Dorsolateral prefrontal cortex (tissue), 118 donors: ENCODE data around the gene AFP. TPM values are rescaled to one million over a fixed set of nuclear protein-coding genes. Genes with fewer than 3 reads are reported as not detected.

Source experiments
- total RNA-seq, 120 experiments: library from RNA; stranded (reverse); gene quantifications; one replicate each; pipeline versions ENCODE4 v1.2.3 to v1.2.4, GENCODE V29; 2022

The AFP gene
- total RNA-seq, 120 experiments from 2014 or later, result 0.19 to 2.2 (median 0.59) TPM; not detected in 82

Other genes starting within 250 kb of the AFP start
- gene ANKRD17, start 177.4 kb upstream of the AFP start, total RNA-seq, result 100 to 1,000 TPM in 88 of 120 experiments, 10 to 100 TPM in 32; 75.6 to 126 (median 105) TPM
- 10 to 100 TPM in 1 of 120 experiments, 1 to 10 TPM in 79, under 1 TPM in 24, not detected in 16; 0.47 to 10.3 (median 1.7) TPM for gene ALB, start 31.9 kb upstream of the AFP start, total RNA-seq
- under 1 TPM in 1 of 120 experiments, not detected in 119; 0.45 TPM for gene AFM, start 45.5 kb downstream of the AFP start, total RNA-seq
- gene RASSF6, start 184.2 kb downstream of the AFP start, total RNA-seq, result under 1 TPM in 22 of 120 experiments, not detected in 98; 0.06 to 0.72 (median 0.13) TPM